ENCODE results near the gene THSD4.

- TF ChIP-seq CTCF (conservative IDR thresholded peaks at IDR 0.05) (no peak), ZFX (IDR thresholded peaks at IDR 0.05) (no peak)
Measured at GRCh38 chr15:71728881-71729280, 613.6 kb downstream of the THSD4 start.

Measured in C4-2B (cell line).